Hippocampal formation (tissue), 2 donors: ENCODE results near the gene NAPA.
"Not testable (repeated sequence)": the region's sequence is repeated elsewhere in the genome, so short reads cannot be mapped to it uniquely, and the experiment has no call there.

Experiments used
- DNase-seq, 2 donors: peaks; one replicate each; lab custom pipeline; 2025; lab: John Stamatoyannopoulos, UW

Gene NAPA

GRCh38 chr19:47486220-47486619 is 28.6 kb downstream of the NAPA start:
- DNase-seq = not testable (repeated sequence)

DNA sequence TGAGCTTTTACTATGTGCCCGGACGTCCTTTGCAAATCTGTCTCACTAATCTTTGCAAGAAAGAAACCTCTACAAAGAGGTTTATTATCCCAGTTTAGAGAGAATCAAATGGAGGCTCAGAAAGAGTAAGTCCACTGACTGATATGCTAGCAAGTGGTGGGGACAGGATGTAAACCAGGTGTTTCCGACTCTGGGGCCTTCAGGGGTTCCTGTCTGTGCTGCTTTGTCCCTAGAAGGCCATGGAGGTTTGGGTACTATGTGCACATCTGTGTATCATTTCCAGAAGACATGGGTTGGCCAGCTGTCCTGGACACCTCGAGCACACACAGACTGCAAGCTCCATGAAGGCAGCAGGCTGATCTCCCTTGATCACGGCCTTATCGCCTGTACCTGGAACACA is 29.7 kb downstream of the NAPA start:
- DNase-seq = no peak

DNA sequence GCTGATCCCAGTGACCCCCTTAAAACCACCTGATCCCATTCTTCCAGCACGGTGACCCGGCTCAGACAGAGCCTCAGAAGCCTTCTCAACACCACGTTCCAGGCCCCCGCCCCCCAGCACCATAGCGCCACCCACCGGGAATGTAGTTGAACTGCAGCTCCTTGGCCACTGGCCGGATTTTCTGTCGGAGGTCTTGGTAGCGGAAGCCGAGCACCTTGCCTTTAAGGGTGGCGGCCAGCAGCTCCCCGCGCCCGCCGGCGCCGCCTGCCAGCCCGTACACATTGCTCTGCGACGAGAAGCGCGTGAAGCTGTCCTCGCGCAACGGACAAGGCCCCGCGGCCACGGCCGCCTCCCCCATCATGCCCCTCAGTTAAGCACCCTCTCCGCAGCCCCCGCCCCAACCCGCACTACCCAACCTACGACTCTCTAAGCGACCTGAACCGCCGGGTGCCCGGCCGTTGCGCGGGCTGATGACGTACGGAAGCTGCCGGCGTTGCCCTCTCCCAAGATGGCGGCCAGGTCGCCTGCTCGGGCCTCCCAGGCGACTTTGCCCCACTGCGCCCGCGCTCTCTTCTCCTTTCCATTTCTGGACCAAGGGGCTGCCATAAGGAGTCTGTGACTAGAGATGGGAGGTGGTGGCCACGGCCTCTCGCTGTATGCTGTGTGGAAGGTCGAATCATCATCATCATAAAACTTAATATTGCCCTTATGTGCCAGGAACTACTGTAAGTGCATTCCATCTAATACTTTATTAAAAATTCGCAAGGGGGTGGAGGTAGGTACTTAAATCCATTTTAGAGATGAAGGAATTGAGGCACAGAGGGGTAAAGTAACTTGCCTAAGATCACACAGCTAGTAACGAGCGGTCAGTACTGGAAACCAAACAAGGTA is 30.8 kb downstream of the NAPA start, which contains the start of gene KPTN:
KPTN (minus strand) TSS at position 420 of the 891 bp plus-strand sequence; CDS start at position 361, 59 bp downstream.
- DNase-seq = peak; percentile 87 to 92

DNA sequence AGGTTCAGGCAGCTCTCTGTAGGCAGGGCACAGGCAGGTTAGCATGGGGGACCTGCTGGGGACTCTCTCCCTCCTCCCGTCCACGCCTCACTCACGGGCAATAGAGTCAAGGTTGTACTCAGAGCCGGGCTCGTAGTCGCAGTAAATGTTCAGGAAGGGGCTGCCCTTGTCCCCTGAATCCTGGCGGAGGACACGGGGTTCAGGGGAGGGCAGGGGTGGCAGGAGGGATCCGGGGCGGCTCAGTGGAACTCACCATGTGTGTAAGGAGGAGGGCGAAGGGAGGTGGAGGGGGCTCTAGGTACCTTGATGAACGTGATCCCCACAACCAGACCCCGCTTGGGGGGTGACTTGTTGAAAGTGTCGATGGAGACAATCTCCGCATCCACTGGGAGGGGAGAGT is 31.7 kb downstream of the NAPA start:
- no peak for DNase-seq

DNA sequence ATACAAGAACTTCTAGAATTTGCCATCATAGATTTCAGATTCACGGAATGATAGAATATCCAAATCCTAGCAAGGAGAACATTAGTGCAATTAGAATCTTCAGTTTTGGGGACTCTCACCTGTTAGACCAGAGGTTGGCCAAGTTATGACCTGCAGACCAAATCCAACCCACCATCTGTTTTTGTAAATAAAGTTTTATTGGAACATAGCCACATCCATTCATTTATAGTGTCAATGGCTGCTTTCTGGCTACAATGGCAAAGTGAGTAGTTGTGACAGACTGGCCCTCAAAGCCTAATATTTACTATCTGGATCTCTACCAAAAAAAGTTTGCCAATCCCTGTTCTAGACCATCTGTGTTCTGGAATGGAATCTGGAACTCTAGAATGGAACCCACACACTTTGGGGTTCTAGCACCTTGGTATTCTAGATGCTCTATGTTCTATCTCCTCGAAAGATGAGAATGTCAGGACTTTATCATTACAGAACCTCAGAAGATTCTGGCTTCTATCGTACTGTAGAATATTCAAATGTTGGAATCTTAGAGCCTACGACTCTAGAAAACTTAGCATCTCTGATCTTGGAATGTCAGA is 33.3 kb downstream of the NAPA start:
- DNase-seq = no peak

GRCh38 chr19:47480658-47481057 is 34.2 kb downstream of the NAPA start:
- DNase-seq = no peak

DNA sequence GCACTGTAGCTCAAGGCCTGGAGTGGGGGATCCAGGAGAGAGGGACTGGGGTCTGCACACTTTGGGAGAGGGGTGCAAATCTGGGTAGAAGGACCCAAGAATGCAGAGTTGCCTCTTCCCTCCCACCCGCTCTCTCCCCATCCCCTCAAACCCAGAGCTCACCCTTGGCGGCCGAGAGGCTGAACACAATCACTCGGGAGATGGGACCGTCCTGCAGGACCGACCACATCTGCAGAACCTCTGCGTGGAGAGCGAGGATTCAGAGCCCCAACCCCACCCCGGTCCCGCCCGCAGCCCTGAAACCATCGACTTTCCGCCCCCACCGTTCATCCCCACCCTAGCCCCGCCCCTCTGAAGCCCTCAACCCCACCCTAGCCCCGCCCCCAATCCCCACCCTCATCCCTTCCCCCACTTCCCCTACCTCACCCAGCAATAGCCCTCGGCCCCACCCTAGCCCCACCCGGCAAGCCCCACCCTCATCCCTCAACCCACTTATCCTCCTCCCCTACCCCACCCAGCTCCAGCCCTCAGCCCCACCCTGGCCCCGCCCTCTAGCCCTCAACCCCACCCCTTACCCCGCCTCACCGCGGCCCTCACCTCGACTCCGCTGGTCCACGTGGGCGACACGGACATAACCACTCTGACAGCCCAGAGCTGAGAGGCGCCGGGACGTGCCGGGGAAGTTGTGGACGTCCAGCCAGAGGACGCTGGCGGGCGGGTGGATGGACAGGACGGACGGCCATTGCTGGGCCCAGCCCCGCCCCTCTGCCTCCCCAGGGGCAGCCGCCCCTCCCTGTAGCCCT is 35.0 kb downstream of the NAPA start:
- DNase-seq = no peak

DNA sequence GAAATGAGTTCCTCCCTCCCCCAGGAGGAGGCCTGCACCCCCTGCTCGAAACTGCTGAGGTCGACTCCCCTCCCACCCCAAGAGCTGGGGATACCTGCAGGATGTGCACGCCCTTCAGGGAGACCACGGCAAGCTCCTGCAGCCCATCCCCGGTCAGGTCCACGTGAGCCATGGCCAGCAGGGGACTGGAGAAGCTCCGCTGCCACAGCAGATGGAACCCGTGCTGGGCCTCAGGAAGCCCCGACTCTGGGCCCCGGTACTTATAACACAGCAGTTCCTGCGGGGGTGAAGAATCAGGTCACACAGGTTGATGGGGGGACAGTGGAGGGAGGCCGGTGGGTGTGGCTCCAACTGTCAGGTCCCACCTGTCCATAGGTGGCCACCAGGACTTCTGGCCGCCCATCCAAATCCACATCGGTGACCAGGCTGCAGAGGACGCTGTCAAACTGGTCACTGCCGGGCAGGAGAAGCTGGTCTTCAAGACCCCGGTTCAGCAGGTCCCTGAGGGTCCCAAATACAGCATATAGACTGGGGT is 38.4 kb downstream of the NAPA start:
- DNase-seq = no peak

GRCh38 chr19:47475465-47475864 is 39.4 kb downstream of the NAPA start:
- DNase-seq = no peak

DNA sequence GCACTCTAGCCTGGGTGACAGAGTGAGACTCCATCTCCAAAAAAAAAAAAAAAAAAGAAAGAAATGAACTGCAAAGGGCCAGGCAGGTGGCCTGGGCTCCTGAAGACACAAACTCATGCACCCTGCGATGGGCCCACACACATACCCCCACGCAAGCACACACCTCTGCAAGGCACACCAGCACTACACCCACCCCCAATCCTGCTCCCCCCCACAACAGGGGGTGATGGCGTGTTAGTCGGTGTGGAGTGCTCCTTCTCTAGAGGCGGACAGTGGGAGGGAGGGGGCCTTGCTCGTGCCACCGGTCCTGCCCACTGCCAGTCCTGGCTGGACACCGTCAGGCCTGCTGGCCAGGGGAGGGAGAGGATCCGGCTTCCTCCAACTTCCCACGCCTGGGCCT is 41.5 kb downstream of the NAPA start:
- DNase-seq = no peak

GRCh38 chr19:47471733-47472457 is 43.0 kb downstream of the NAPA start, which contains the start of gene SLC8A2:
Gene SLC8A2, minus strand, starts transcription at chr19:47471893. Its CDS starts 5,490 bp downstream, at chr19:47466403.
- DNase-seq = peak; percentile 45 to 47

GRCh38 chr19:47471381-47471732 is 43.5 kb downstream of the NAPA start:
- DNase-seq = no peak

- DNase-seq = no peak
These were observed 44.2 kb downstream of the NAPA start for GRCh38 chr19:47470447-47471195.

DNA sequence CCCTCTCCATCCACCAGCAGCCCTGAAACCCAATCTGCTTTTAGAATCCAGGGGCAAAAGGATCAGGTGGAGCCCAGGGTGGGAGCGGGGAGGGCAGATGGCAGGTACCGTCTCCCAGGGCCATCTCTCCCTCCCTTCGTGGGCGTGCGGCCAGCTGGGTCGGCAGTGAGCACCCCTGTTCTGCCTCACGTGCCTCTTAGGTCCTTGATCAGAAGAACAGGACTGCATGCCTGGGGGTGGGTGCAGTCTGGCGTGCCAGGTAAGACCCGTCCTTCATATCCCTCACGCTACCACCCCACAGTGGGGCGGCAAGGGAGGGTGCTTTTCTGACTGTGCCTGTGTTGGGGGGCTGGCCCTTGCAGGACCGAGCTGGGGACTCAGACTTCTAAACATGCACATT is 45.1 kb downstream of the NAPA start:
- no peak for DNase-seq

DNA sequence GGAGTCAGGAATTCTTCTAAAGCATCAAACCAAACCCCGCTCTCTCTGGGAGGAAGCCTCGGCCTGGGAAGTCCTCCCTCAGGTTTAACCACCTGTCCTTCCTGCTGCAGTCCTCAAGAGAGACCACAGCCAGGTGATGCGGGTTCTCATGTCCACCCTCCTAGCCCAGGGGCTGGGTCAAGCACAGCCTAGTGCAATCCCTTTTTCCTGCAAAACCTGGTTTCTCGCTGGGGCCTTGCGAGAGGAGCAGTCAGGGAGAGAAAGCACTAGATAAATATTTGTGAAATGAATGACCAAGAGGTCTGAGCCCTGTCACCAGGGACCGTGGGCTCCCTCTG is 45.5 kb downstream of the NAPA start:
- no peak for DNase-seq

DNA sequence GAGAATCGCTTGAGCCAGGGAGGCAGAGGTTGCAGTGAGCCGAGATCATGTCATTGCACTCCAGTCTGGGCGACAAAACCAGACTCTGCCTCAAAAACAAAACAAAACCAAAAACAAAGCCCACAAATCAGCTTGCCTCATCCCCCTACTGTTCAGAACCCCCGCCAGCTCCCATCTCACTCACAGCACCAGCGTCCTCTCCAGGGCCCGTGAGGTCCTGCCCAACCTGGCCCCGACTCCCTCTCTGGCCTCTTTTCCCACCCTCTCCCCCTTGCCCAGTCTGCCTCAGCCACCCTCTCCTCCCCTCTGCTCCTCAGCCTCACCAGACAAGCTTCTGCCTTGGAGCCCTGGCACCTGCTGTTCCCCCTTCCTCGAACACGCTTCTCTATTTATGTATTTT is 46.9 kb downstream of the NAPA start:
- no peak for DNase-seq

GRCh38 chr19:47465957-47466356 is 48.9 kb downstream of the NAPA start:
- no peak for DNase-seq

DNA sequence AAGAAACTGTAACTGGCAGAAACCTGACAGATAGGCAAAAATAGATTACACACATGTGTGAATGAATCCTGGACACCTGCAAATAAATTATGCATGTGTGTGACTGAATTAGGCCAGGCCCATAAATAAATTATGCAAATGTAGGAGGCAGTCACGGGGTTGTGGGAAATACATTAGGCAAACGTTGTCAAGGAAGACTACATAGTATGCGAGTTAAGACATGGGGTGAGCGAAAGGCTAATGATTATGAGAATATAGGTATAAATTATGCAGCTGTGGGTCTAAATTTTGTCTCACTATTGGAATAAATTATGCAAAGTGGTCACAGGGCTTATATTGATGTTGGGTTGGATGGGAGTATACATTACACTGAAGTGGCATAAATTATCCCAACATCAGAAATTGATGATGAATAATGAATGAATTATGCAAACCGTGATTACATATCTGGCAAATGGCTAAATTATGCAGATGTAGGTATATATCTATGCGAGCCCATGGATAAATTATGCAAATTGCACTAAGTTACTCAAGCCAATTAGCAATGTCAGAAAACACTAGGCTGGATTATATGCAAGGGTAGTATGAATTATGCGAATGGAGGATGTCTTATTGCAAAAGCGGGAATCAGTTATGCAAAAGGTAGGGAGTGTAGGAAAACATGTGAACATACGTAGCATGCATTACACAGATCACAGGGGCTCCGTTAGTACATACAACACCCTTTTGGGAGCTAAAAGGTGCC is 50.0 kb downstream of the NAPA start:
- peak in 1 of 2 donors; percentile 22 for DNase-seq

GRCh38 chr19:47461876-47462275 is 53.0 kb downstream of the NAPA start:
- no peak for DNase-seq

DNA sequence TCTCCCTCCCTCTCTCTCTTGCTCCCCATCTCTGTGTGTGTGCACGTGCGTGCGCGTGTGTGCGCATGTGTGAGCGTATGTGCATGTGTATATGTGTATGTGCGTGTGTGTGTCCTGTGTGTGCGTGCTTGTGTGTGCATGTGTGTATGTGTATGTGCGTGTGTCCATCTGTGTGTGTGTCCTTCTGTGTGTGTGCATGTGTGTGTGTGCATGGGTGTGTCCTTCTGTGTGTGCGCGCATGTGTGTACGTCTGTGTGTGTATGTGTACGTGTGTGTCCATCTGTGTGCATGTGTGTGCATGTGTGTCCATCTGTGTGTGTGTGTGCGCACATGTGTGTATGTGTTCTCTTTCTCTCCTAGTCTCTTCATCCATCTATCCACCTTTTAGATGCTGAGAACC is 55.4 kb downstream of the NAPA start:
- DNase-seq = no peak
